Lower leg skin (tissue), 4 donors: ENCODE data around the gene TXNIP. TPM values are rescaled to one million over a fixed set of nuclear protein-coding genes. Genes with fewer than 3 reads are reported as not detected.

ENCODE experiments used
- DNase-seq, 2 donors: peaks; one replicate each; pipeline ENCODE4 v3.0.0-alpha.2; 2019; ENCODE audit warnings: low spot score in 2 of 2
- H3K4me3 ChIP-seq: fragments of 200-600 bp; sonication (generic); 2 replicates; pipeline ENCODE4 v1.5.1; 2017; ENCODE audit warnings: mild to moderate bottlenecking, low read depth; ENCODE audit not compliant: poor library complexity, severe bottlenecking
- POLR2A ChIP-seq, 2 donors: fragments of 450-650 bp; IDR thresholded peaks; one replicate each; pipeline ENCODE4 v1.6.1; 2016 to 2017; ENCODE audit warnings: antibody characterized with exemption in 2 of 2, mild to moderate bottlenecking in 1 of 2, moderate library complexity in 1 of 2
- WGBS, 2 donors: methylation state at CpG; one replicate each; pipeline ENCODE4 v1.1.5; 2018; 5-methylcytosine and 5-hydroxymethylcytosine counted together
- intact Hi-C: fragments of 100-400 bp; cut with DNase I; formaldehyde crosslinking; loops from one replicate; pipeline ENCODE4 v1.15.0; 2023; ENCODE audit warnings: low total_unique reads
- total RNA-seq, 4 donors: library from RNA; depleted of rRNA; stranded (reverse); fragments of >200 nt; gene quantifications; one replicate each; pipeline ENCODE4 v1.1.0, GENCODE V29; 2016
- TF ChIP-seq, protein P1 (sequence below), 3 donors: fragments of 450-650 bp; IDR thresholded peaks; one replicate each; pipeline ENCODE4 v1.5.1; 2016; ENCODE audit warnings: antibody characterized with exemption in 3 of 3, mild to moderate bottlenecking in 3 of 3, moderate library complexity in 2 of 3

TXNIP gene
- total RNA-seq, 4 donors from 2014 or later, result 2,445 to 6,877 (median 3,895) TPM

DNA sequence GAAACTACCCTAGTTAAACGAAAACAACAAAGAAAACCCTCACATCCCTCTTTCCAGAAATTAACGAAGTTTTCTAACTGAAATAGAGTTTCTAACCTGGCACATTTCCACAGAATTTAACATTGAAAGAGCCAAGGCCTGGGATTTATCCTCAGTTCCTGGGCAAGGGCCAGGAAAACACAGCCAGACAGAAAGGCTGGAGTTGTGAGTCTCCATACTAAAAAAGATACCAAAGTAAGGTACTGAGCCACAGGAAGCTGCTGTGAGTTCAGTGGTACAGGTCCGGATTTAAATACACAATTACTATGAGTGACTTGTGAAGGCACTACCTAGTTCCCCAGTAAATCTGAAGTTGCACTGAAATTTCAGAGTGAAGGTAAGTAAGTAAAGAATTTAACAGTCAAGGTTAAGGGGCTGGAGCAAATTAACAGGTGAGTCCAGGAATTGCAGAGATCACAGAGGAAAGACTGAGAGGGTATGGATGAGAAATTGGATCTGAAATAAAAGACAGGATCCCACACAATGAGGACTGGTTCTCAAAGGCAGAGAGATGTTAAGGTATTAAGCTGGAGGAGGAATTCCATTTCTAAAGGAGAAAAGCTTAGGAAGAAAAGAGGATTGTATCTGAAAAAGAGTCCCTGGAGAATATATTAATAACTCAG lies 39.5 kb downstream of the TXNIP start:
- peak in 1 of 2 donors; percentile 72 for DNase-seq
- 6 to 7% methylated on average over 3 of the region's 3 CpGs for whole genome bisulfite sequencing, 2 donors

GRCh38 chr1:145956361-145956760 lies 40.0 kb downstream of the TXNIP start:
- no peak overlapping the region for H3K4me3 ChIP-seq
- intact Hi-C loops, result no loop called here
- TF ChIP-seq POLR2A (IDR thresholded peaks at IDR 0.05), result no peak
- TF ChIP-seq, protein P1, sequence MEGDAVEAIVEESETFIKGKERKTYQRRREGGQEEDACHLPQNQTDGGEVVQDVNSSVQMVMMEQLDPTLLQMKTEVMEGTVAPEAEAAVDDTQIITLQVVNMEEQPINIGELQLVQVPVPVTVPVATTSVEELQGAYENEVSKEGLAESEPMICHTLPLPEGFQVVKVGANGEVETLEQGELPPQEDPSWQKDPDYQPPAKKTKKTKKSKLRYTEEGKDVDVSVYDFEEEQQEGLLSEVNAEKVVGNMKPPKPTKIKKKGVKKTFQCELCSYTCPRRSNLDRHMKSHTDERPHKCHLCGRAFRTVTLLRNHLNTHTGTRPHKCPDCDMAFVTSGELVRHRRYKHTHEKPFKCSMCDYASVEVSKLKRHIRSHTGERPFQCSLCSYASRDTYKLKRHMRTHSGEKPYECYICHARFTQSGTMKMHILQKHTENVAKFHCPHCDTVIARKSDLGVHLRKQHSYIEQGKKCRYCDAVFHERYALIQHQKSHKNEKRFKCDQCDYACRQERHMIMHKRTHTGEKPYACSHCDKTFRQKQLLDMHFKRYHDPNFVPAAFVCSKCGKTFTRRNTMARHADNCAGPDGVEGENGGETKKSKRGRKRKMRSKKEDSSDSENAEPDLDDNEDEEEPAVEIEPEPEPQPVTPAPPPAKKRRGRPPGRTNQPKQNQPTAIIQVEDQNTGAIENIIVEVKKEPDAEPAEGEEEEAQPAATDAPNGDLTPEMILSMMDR (IDR thresholded peaks at IDR 0.05), result no peak
- DNase-seq, result no peak

More for the DNA sequence above, 39.5 kb downstream of the TXNIP start:
- TF ChIP-seq, protein P1 (IDR thresholded peaks at IDR 0.05), result no peak
- no peak for TF ChIP-seq POLR2A (IDR thresholded peaks at IDR 0.05)
- H3K4me3 ChIP-seq, result peak overlapping the region; percentile 71
- intact Hi-C loops, result no loop called here

DNA sequence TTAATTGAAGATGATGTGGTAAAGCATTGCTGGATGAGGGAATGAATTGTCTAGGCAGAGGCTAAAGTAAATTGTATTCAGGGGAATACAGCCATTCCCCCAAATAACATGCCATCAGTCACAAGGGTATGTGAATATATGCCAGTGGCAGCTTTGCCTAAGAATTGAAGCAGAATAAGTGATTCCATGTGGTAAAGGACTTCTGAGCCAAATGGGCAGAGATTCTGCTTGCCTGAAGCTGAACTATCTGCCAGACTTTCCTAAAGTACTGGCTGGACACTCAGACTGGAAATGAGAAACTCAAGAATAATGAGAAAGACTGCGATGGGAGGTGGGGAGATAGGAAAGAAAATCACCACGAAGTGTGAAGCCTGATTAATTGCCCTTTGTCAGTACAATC lies 40.9 kb downstream of the TXNIP start:
- intact Hi-C loops, result no loop called here
- no peak for TF ChIP-seq POLR2A (IDR thresholded peaks at IDR 0.05)
- TF ChIP-seq, protein P1 (IDR thresholded peaks at IDR 0.05), result no peak
- WGBS, 2 donors, result 37 to 42% methylated on average over 2 of the region's 2 CpGs
- no peak for DNase-seq
- no peak overlapping the region for H3K4me3 ChIP-seq

DNA sequence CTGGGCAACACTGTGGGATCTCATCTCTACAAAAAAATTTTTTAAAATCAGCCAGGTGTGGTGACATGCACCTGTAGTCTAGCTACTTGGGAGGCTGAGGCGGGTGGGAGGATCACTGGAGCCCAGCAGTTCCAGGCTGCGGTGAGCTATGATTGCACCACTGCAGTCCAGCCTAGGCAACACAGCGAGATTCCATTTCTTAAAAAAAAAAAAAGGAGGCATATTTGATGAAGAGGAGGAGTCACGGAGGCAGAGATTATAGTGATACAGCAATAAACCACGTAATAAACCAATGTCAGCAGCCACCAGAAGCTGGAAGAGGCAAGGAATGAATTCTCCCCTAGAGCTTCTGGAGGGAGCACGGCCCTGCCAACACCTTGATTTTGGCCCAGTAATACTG lies 42.5 kb downstream of the TXNIP start:
- no peak overlapping the region for H3K4me3 ChIP-seq
- WGBS, 2 donors, result 68 to 75% methylated on average over 6 of the region's 6 CpGs
- no peak for DNase-seq
- TF ChIP-seq, protein P1 (IDR thresholded peaks at IDR 0.05), result no peak
- TF ChIP-seq POLR2A (IDR thresholded peaks at IDR 0.05), result no peak
- intact Hi-C loops, result no loop called here

DNA sequence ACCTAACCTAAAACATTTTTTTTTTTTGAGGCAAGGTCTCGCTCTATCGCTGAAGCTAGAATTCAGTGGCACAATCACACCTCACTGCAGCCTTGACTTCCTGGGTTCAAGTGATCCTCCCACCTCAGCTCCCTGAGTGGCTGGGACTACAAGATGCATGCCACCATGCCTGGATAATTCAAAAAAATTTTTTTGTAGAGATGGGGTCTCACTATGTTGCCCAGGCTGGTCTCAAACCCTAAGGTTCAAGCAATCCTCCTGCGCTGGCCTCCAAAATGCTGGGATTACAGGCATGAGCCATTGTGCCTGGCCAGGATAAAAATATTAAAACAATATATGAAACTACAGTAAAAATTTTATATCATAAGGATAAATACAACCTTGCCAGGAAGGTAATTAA lies 43.5 kb downstream of the TXNIP start:
- WGBS, 2 donors, result 97 to 100% methylated on average over 3 of the region's 3 CpGs
- intact Hi-C loops, result no loop called here
- no peak for DNase-seq
- TF ChIP-seq, protein P1 (IDR thresholded peaks at IDR 0.05), result no peak
- TF ChIP-seq POLR2A (IDR thresholded peaks at IDR 0.05), result no peak
- H3K4me3 ChIP-seq, result no peak overlapping the region

GRCh38 chr1:145951526-145951925 lies 44.9 kb downstream of the TXNIP start:
- 88 to 95% methylated on average over 1 of the region's 1 CpG for WGBS, 2 donors
- TF ChIP-seq POLR2A (IDR thresholded peaks at IDR 0.05), result no peak
- TF ChIP-seq, protein P1 (IDR thresholded peaks at IDR 0.05), result no peak
- intact Hi-C loops, result no loop called here
- DNase-seq, result no peak
- no peak overlapping the region for H3K4me3 ChIP-seq
